ENCODE measurements around the gene MYBBP1A.

The MYBBP1A gene

GRCh38 chr17:4502466-4503154 is 52.6 kb downstream of the MYBBP1A start:
- no peak overlapping the region for H3K4me3 ChIP-seq (ENCODE audit: low read length)
- H3K36me3 ChIP-seq (ENCODE audit: control insufficient read depth, low read length) = no peaks in the 10 kb centered on the region
- H3K4me2 ChIP-seq (ENCODE audit: low read length) = no peak overlapping the region
- H3K9me3 ChIP-seq (ENCODE audit: control insufficient read depth, insufficient read depth, low read length) = no peaks in the 10 kb centered on the region
- H3K79me2 ChIP-seq (ENCODE audit: control insufficient read depth, low read length) = no peaks in the 10 kb centered on the region
- peaks cover 46% of the 10 kb centered on the region for H3K27me3 ChIP-seq (ENCODE audit: control insufficient read depth, low read length)
- H3K27ac ChIP-seq (ENCODE audit: low read depth, low read length) = no peak overlapping the region
- no peak for TF ChIP-seq EZH2phosphoT487 (IDR thresholded peaks at IDR 0.05; ENCODE audit: borderline replicate concordance, low read length)
- TF ChIP-seq, protein P1, sequence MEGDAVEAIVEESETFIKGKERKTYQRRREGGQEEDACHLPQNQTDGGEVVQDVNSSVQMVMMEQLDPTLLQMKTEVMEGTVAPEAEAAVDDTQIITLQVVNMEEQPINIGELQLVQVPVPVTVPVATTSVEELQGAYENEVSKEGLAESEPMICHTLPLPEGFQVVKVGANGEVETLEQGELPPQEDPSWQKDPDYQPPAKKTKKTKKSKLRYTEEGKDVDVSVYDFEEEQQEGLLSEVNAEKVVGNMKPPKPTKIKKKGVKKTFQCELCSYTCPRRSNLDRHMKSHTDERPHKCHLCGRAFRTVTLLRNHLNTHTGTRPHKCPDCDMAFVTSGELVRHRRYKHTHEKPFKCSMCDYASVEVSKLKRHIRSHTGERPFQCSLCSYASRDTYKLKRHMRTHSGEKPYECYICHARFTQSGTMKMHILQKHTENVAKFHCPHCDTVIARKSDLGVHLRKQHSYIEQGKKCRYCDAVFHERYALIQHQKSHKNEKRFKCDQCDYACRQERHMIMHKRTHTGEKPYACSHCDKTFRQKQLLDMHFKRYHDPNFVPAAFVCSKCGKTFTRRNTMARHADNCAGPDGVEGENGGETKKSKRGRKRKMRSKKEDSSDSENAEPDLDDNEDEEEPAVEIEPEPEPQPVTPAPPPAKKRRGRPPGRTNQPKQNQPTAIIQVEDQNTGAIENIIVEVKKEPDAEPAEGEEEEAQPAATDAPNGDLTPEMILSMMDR (IDR thresholded peaks at IDR 0.05; ENCODE audit: low read depth, low read length, poor library complexity, severe bottlenecking) = no peak
- H3K4me1 ChIP-seq (ENCODE audit: control insufficient read depth, low read length) = peaks cover 30% of the 10 kb centered on the region
- no peaks in the 10 kb centered on the region for H3F3A ChIP-seq (ENCODE audit: control insufficient read depth, insufficient read depth)
- no peaks in the 10 kb centered on the region for H4K20me1 ChIP-seq (ENCODE audit: control insufficient read depth, insufficient read depth, low read depth, low read length)
- no peaks in the 10 kb centered on the region for H3K9me2 ChIP-seq (replicated peaks; ENCODE audit: control insufficient read depth, low read length)

DNA sequence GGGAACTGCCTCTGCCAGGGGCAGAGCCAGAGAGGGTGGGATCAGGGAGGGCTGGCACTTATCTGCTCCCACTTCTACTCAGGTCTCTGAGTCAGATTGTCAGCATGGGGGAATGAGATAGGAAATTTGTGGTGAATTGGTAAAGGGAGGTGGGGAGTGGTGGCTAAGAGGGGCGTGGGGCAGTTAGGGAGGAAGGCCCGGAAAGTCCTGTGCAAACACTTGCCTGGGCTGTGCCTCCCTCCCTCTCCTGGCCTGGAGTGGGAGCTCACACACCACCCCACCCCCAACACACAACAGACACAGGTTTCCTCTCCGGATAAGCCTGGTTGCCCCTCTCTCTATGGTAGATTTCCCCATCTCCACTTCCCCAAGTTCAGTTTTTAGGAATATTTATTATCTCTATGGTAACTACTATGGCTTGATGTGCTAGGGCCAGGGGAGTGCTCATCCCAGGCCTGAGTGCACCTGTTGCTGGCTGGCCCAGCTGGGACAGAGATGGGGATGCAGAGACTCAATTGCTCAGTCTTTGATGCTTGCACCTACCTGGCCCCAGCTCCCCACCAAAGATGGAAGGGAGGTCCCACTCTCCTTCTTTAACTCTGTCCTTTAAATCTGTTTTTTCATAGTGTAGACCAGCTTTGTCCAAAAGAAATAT is 53.8 kb downstream of the MYBBP1A start:
- Histone ChIP-seq H3K4me1 (ENCODE audit: control insufficient read depth, low read length) (peaks cover 40% of the 10 kb centered on the region), H3K79me2 (ENCODE audit: control insufficient read depth, low read length) (no peaks in the 10 kb centered on the region), H3K9me2 (replicated peaks; ENCODE audit: control insufficient read depth, low read length) (no peaks in the 10 kb centered on the region), H4K20me1 (ENCODE audit: control insufficient read depth, insufficient read depth, low read depth, low read length) (no peaks in the 10 kb centered on the region), H3K27ac (ENCODE audit: low read depth, low read length) (no peak overlapping the region), H3F3A (ENCODE audit: control insufficient read depth, insufficient read depth) (0 out of 2 replicates have a peak, but pooled peaks cover 3% of the 10 kb centered on the region), H3K27me3 (ENCODE audit: control insufficient read depth, low read length) (peaks cover 58% of the 10 kb centered on the region), H3K9me3 (ENCODE audit: control insufficient read depth, insufficient read depth, low read length) (no peaks in the 10 kb centered on the region), H3K4me3 (ENCODE audit: low read length) (no peak overlapping the region), H3K4me2 (ENCODE audit: low read length) (no peak overlapping the region), H3K36me3 (ENCODE audit: control insufficient read depth, low read length) (no peaks in the 10 kb centered on the region)
- TF ChIP-seq EZH2phosphoT487 (IDR thresholded peaks at IDR 0.05; ENCODE audit: borderline replicate concordance, low read length) = no peak
- TF ChIP-seq, protein P1 (IDR thresholded peaks at IDR 0.05; ENCODE audit: low read depth, low read length, poor library complexity, severe bottlenecking) = no peak

DNA sequence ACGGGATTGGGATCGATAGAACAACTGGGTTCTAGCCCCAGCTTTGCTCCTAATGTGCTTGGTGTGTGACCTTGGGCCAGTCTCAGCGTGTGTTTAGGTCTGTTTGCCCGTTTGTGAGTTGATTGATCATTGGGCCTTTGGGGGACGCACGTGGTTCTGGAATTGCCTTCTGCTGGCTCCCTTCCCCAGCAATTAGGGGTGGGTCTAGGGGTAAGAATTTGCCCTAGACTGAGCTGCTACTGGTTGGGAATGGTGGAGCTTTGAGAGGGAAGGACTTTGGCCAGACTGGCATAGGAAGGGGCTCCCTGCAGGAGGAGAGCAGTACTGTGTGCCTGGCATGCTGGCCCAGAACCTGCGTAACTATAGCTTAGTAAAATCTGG is 55.0 kb downstream of the MYBBP1A start:
- no peak for TF ChIP-seq EZH2phosphoT487 (IDR thresholded peaks at IDR 0.05; ENCODE audit: borderline replicate concordance, low read length)
- TF ChIP-seq, protein P1 (IDR thresholded peaks at IDR 0.05; ENCODE audit: low read depth, low read length, poor library complexity, severe bottlenecking) = no peak
- no peak overlapping the region for H3K27ac ChIP-seq (ENCODE audit: low read depth, low read length)
- peaks cover 65% of the 10 kb centered on the region for H3K27me3 ChIP-seq (ENCODE audit: control insufficient read depth, low read length)
- no peaks in the 10 kb centered on the region for H3K9me3 ChIP-seq (ENCODE audit: control insufficient read depth, insufficient read depth, low read length)
- peaks cover 40% of the 10 kb centered on the region for H3K4me1 ChIP-seq (ENCODE audit: control insufficient read depth, low read length)
- no peaks in the 10 kb centered on the region for H3K36me3 ChIP-seq (ENCODE audit: control insufficient read depth, low read length)
- H3K9me2 ChIP-seq (replicated peaks; ENCODE audit: control insufficient read depth, low read length) = no peaks in the 10 kb centered on the region
- peak overlapping the region; percentile 42 for H3K4me2 ChIP-seq (ENCODE audit: low read length)
- H3K79me2 ChIP-seq (ENCODE audit: control insufficient read depth, low read length) = no peaks in the 10 kb centered on the region
- H4K20me1 ChIP-seq (ENCODE audit: control insufficient read depth, insufficient read depth, low read depth, low read length) = no peaks in the 10 kb centered on the region
- H3F3A ChIP-seq (ENCODE audit: control insufficient read depth, insufficient read depth) = 0 out of 2 replicates have a peak, but pooled peaks cover 3% of the 10 kb centered on the region
- peak overlapping the region; percentile 29 for H3K4me3 ChIP-seq (ENCODE audit: low read length)

Data from DOHH2 (cell line).